Muscle layer of colon (tissue), 2 donors: ENCODE measurements around the gene STK38.
"Not testable (repeated sequence)": the region's sequence is repeated elsewhere in the genome, so short reads cannot be mapped to it uniquely, and the experiment has no call there.

Source experiments
- H3K27ac ChIP-seq: one replicate; pipeline ENCODE4 v1.7.0; 2013; ENCODE audit warnings: low read depth, mild to moderate bottlenecking, low read length, moderate library complexity
- H3K27me3 ChIP-seq, 2 donors: one replicate each; pipeline ENCODE4 v1.7.0; 2013; ENCODE audit warnings: low read length in 2 of 2, mild to moderate bottlenecking in 2 of 2; ENCODE audit not compliant: insufficient read depth in 2 of 2, control insufficient read depth in 1 of 2
- H3K36me3 ChIP-seq: one replicate; pipeline ENCODE4 v1.7.0; 2013; ENCODE audit warnings: mild to moderate bottlenecking, low read length; ENCODE audit not compliant: insufficient read depth
- H3K4me1 ChIP-seq: one replicate; pipeline ENCODE4 v1.7.0; 2013; ENCODE audit warnings: mild to moderate bottlenecking, low read length; ENCODE audit not compliant: insufficient read depth
- H3K4me3 ChIP-seq, 2 donors: one replicate each; pipeline ENCODE4 v1.7.0; 2013; ENCODE audit warnings: low read length in 2 of 2, low read depth in 1 of 2, mild to moderate bottlenecking in 1 of 2, moderate library complexity in 1 of 2
- H3K9ac ChIP-seq: one replicate; pipeline ENCODE4 v1.7.0; 2013; ENCODE audit warnings: low read length
- H3K9me3 ChIP-seq: one replicate; pipeline ENCODE4 v1.7.0; 2013; ENCODE audit warnings: mild to moderate bottlenecking, low read length
- donor health status: abdominal sarcoma.
- donor health status: Adenocarcinoma of cecum.

Gene STK38

DNA sequence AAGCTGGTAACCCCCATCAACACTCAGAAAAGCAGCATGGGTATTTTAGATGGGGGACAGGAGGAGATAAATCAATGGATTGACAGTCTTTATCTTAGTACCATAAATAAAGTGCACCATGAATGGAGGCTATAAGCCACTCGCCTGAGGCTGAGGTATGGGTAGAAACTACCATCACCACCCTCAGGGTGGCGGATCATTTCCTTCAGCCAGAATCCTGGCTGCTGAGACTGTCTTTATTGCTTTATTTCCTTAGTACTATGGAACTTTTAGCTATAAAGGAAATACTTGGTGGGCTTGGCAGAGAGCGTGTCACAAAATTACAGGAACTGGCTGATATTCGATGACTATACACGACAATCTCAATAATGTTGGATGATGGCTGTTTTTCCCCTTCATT, 52.2 kb downstream of the STK38 start:
- Histone ChIP-seq H3K4me3 (no peak overlapping the region), H3K9me3 (no peaks in the 10 kb centered on the region), H3K27ac (no peak overlapping the region), H3K36me3 (peaks cover 49% of the 10 kb centered on the region), H3K9ac (no peak overlapping the region), H3K4me1 (no peaks in the 10 kb centered on the region), H3K27me3 (no peaks in the 10 kb centered on the region)

DNA sequence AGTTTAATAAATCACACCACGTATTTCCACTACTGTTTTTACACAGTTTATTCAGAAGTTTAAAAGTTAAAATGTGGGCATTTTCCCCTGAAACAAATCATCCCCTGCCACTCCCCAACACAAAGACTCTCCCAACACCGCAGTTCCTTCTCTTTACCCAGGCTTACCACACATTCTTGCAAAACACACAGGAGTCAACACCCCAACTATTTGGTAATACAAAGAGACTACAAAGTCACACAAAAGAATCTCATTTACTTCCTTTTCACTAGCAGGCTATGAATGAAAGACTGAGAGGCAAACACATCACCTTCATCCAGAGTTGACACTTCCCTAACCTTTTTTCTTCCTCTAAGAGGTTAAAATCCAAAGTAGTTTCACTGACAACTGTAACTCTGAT, 53.4 kb downstream of the STK38 start:
- Histone ChIP-seq H3K27me3 (no peaks in the 10 kb centered on the region), H3K36me3 (peaks cover 44% of the 10 kb centered on the region), H3K27ac (no peak overlapping the region), H3K9ac (no peak overlapping the region), H3K4me3 (no peak overlapping the region), H3K4me1 (no peaks in the 10 kb centered on the region), H3K9me3 (no peaks in the 10 kb centered on the region)

DNA sequence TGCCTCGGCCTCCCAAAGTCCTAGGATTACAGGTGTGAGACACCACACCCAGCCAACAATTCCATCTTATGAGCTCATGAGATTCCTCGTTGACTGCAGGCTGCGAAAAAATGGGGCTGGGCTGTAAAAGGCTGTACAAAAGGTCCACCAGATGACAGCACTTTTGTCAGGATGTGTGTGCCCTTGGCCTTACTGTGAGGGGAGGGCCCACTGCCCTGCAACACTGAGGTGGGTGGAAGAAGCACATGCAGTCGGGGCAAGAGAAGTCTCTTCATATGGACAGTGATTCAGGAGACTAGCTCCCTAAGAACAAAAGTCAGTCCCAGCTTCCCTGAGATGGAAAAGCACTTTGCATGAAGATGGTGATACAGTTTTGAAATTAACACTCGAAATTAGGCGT, 54.0 kb downstream of the STK38 start:
- H3K4me3 ChIP-seq, result no peak overlapping the region
- no peak overlapping the region for H3K9ac ChIP-seq
- H3K9me3 ChIP-seq, result no peaks in the 10 kb centered on the region
- H3K27me3 ChIP-seq, result no peaks in the 10 kb centered on the region
- no peaks in the 10 kb centered on the region for H3K4me1 ChIP-seq
- H3K36me3 ChIP-seq, result peaks cover 46% of the 10 kb centered on the region
- H3K27ac ChIP-seq, result no peak overlapping the region

DNA sequence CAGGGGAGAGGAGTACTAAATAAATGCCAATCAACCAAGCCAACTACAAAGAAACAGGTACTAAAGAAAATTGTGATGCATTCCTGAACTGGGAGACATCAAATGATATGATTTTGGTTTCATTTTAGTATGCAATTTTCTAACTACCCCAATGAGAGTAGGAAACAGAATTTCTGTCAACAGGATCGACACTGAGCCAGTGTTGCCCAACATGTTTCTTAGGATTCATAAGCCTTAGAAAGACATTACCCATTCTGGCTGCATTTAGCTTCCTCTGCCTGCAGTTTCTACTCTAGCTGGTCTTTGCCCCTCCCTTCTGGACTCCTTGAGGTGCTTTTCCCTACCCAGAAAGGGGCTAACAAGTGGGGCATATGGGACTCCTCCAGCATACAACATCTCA, 54.7 kb downstream of the STK38 start:
- Histone ChIP-seq H3K4me3 (no peak overlapping the region), H3K9me3 (no peaks in the 10 kb centered on the region), H3K36me3 (peaks cover 47% of the 10 kb centered on the region), H3K27me3 (no peaks in the 10 kb centered on the region), H3K9ac (no peak overlapping the region), H3K4me1 (peaks cover 6% of the 10 kb centered on the region), H3K27ac (no peak overlapping the region)

DNA sequence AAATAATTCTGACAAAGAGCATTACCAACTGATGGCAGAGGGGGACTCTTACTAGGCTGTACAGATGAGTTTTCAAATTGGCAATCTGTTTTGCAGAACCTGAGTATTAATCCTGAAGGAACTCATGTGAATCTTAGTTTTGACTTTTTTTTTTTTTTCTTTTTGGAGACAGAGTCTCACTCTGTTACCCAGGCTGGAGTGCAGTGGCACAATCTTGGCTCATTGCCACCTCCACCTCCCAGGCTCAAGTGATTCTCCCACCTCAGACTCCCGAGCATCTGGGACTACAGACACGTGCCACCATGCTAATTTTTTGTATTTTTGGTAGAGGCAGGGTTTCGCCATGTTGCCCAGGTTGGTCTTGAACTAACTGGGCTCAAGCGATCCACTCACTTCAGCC, 55.2 kb downstream of the STK38 start:
- Histone ChIP-seq H3K27me3 (no peaks in the 10 kb centered on the region), H3K27ac (no peak overlapping the region), H3K9me3 (no peaks in the 10 kb centered on the region), H3K36me3 (peaks cover 46% of the 10 kb centered on the region), H3K4me3 (no peak overlapping the region), H3K9ac (no peak overlapping the region), H3K4me1 (peaks cover 8% of the 10 kb centered on the region)

DNA sequence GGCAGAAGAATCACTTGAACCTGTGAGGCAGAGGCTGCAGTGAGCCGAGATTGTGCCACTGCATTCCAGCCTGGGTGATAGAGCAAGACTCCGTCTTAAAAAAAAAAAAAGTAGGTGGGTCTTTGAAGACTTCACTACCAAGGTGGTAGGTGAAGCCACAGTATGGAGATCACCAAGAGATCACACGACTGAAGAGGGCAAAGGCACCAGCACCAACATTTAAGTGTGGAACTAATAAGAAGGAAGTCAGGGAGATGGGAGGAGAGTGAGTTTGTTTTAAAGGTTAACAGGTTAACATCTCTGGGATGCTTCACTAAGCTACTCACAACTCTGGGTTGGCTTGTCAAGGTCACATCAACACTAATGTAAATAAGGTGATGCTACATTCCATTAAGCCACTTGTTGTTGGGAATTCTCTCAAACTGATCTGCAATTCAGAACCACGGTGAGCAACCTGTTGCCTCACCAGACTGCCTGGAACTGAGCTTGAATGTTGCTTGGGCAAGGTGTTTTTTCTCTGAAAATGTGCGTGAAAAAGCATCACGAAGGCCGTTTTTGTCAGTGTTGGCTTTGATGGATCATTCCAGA, 55.8 kb downstream of the STK38 start:
- Histone ChIP-seq H3K4me1 (peaks cover 8% of the 10 kb centered on the region), H3K4me3 (no peak overlapping the region), H3K27ac (no peak overlapping the region), H3K9ac (no peak overlapping the region), H3K9me3 (no peaks in the 10 kb centered on the region), H3K27me3 (no peaks in the 10 kb centered on the region), H3K36me3 (peaks cover 50% of the 10 kb centered on the region)

DNA sequence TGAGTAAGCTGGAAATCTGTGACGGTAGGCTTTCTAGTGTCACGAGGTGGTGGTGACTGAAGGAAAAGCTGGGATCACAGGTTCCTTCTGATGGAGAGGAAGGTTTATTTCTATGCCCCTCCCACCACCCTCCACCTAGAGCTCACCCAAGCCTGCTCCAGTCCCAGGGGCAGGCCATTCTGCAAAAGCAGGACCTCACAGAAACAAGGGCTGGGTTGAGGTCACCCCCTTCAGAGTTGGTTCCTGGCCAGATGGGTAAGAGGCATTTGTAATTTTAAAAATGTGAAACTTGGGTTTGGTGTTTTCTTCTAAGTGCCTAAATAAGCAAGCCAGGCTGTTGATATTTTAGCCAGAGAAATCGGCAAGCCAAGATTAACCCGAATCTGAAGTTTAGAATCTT, 57.9 kb downstream of the STK38 start:
- Histone ChIP-seq H3K9ac (no peak overlapping the region), H3K4me1 (peaks cover 8% of the 10 kb centered on the region), H3K27me3 (no peaks in the 10 kb centered on the region), H3K9me3 (no peaks in the 10 kb centered on the region), H3K4me3 (no peak overlapping the region), H3K27ac (no peak overlapping the region), H3K36me3 (peaks cover 34% of the 10 kb centered on the region)

DNA sequence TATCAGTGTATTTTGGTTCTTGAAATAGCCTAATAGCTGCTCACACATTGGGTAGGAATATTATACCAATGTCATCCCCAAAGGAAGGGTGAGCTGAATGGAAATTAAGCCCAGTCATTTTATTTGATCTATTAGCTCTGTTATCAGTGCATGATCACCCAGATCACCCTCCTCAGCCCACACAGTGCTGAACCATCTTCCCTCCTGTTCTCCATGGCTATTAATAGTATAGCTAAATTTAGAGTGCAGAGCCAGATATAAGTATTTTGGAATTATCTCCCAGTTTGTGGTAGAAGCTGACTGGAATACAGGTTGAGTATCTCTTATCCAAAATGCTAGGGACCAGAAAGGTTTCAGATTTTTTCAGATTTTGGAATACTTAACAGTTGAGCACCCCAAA, 59.1 kb downstream of the STK38 start:
- Histone ChIP-seq H3K4me3 (no peak overlapping the region), H3K36me3 (peaks cover 37% of the 10 kb centered on the region), H3K9ac (no peak overlapping the region), H3K4me1 (peaks cover 8% of the 10 kb centered on the region), H3K27me3 (no peaks in the 10 kb centered on the region), H3K9me3 (no peaks in the 10 kb centered on the region), H3K27ac (no peak overlapping the region)

DNA sequence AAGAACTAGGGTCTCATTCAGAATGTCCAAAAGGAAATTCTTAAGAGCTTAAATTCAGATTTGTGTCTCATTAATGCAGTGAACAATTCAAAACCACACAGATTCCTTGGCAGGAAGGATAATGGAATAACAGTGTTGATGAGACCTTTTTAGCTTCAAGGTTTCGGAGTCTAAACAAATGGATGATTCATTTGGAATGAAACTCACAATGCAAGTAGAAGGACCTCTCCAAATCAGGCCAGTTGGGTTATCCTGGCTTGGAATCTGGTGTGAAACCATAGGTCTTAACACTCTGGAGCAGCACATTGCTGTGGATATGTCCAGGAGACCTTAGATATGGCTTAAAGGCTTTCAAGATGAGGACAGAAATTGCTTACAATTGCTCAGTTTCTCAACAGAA, 59.6 kb downstream of the STK38 start:
- H3K36me3 ChIP-seq, result peaks cover 37% of the 10 kb centered on the region
- H3K4me3 ChIP-seq, result no peak overlapping the region
- no peaks in the 10 kb centered on the region for H3K9me3 ChIP-seq
- peaks cover 8% of the 10 kb centered on the region for H3K4me1 ChIP-seq
- no peak overlapping the region for H3K9ac ChIP-seq
- H3K27ac ChIP-seq, result no peak overlapping the region
- H3K27me3 ChIP-seq, result no peaks in the 10 kb centered on the region

DNA sequence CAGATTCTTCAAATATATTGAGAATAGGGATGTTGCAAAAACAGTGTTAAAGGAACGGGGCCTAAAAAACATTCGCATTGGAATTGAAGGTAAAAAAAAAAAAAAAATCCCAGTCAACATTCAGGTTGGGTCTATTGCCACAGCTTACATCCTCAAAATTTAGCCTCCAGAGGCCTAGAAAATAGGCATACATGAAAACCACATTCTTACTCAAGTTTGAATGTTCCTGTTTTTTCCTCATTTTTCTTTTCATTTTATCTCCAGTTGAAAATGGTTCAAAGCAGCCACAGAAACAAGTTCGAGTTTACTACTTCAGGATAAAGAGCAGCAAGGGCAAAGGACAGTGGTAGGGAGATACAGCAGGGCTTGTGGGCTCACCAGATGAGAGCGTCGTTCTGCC, 62.5 kb downstream of the STK38 start:
- H3K36me3 ChIP-seq, result peaks cover 51% of the 10 kb centered on the region
- H3K27ac ChIP-seq, result no peak overlapping the region
- H3K4me3 ChIP-seq, result no peak overlapping the region
- H3K27me3 ChIP-seq, result no peaks in the 10 kb centered on the region
- peaks cover 8% of the 10 kb centered on the region for H3K4me1 ChIP-seq
- H3K9ac ChIP-seq, result no peak overlapping the region
- no peaks in the 10 kb centered on the region for H3K9me3 ChIP-seq

DNA sequence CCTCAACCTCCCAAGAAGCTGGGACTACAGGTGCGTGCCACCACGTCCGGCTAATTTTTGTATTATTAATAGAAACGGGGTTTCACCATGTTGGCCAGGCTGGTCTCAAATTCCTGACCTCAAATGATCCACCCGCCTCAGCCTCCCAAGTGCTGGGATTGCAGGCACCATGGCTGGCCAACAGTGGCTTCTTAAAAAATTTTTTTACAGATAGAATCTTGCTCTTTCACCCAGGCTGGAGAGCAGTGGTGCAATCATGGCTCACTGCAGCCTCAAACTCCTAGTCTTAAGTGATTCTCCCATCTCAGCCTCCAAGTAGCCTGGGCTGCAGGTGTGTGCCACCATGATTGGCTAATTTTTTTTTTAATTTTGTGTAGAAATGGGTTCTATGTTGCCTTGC, 64.0 kb downstream of the STK38 start:
- not testable (repeated sequence) for H3K9me3 ChIP-seq, H3K9ac ChIP-seq, H3K4me1 ChIP-seq, H3K4me3 ChIP-seq, H3K27ac ChIP-seq, H3K27me3 ChIP-seq
- H3K36me3 ChIP-seq, result peaks cover 42% of the 10 kb centered on the region

DNA sequence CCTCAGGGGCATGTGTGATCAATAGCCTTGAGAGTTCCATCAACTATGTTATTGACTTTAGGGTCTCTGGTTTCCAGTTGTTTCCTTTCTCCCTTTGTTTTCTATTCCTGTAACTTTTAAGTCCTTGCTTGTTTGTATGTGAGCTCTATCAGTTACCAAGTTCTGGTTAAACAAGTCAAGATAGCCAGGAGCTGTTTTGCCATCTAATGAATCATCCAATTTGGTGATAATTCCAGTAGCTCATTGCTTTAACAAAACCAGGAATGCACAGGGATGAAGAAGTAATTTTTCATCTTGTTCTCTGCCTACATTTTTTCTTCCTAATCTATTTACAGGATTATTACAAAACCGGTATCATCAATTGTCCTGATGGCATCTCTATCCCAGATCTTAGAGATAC, 68.0 kb downstream of the STK38 start:
- no peak overlapping the region for H3K9ac ChIP-seq
- no peaks in the 10 kb centered on the region for H3K9me3 ChIP-seq
- peaks cover 6% of the 10 kb centered on the region for H3K4me1 ChIP-seq
- H3K27ac ChIP-seq, result no peak overlapping the region
- no peaks in the 10 kb centered on the region for H3K27me3 ChIP-seq
- peaks cover 26% of the 10 kb centered on the region for H3K36me3 ChIP-seq
- H3K4me3 ChIP-seq, result no peak overlapping the region
